Heart right ventricle (tissue), 16 donors: ENCODE measurements around the gene TTC6. TPM values are rescaled to one million over a fixed set of nuclear protein-coding genes. Genes with fewer than 3 reads are reported as not detected.

Experiments
- ATAC-seq, 8 donors: fragments of 200-7000 bp; cut with Tn5 transposase; one replicate each; pipeline ENCODE4 v1.9.1; 2020; ENCODE audit warnings: mild to moderate bottlenecking in 8 of 8, moderate library complexity in 8 of 8, moderate number of reproducible peaks in 1 of 8
- DNase-seq, 2 donors: peaks; one replicate each; pipeline ENCODE4 v3.0.0-alpha.2; 2020
- H3K27ac ChIP-seq, 10 donors: fragments of 200-600 bp; sonication (generic) in 2 of 10; one replicate each; pipeline versions ENCODE4 v1.5.0 to v1.8.0; 2020 to 2022; ENCODE audit warnings: mild to moderate bottlenecking in 3 of 10
- H3K27me3 ChIP-seq, 7 donors: fragments of 200-600 bp; one replicate each; pipeline ENCODE4 v1.8.0; 2021 to 2022; ENCODE audit warnings: mild to moderate bottlenecking in 2 of 7
- H3K36me3 ChIP-seq, 9 donors: fragments of 200-600 bp; sonication (generic) in 1 of 9; one replicate each; pipeline versions ENCODE4 v1.5.0 to v1.8.0; 2020 to 2022; ENCODE audit warnings: mild to moderate bottlenecking in 2 of 9
- H3K4me1 ChIP-seq, 9 donors: fragments of 200-600 bp; sonication (generic) in 1 of 9; one replicate each; pipeline versions ENCODE4 v1.5.0 to v1.8.0; 2020 to 2022; ENCODE audit warnings: mild to moderate bottlenecking in 4 of 9
- H3K4me3 ChIP-seq, 10 donors: fragments of 200-600 bp; sonication (generic) in 2 of 10; one replicate each; pipeline versions ENCODE4 v1.5.0 to v1.8.0; 2020 to 2022; ENCODE audit warnings: mild to moderate bottlenecking in 7 of 10, moderate library complexity in 2 of 10
- H3K9me3 ChIP-seq, 11 donors: fragments of 200-600 bp in 10 of 11; sonication (generic) in 2 of 11; one replicate each; pipeline versions ENCODE4 v1.5.0 to v1.8.0; 2013 to 2022; ENCODE audit warnings: mild to moderate bottlenecking in 2 of 11, control low read depth in 1 of 11, moderate library complexity in 1 of 11
- WGBS, 2 donors: extraction: QIAGEN DNeasy Blood & Tissue Kit; methylation state at CpG; one replicate each; pipeline ENCODE4 v1.1.7; 2013; ENCODE audit warnings: inconsistent platforms in 1 of 2; 5-methylcytosine and 5-hydroxymethylcytosine counted together
- intact Hi-C, 10 donors: fragments of 100-400 bp; cut with DNase I; formaldehyde crosslinking; loops; one replicate each; pipeline versions ENCODE4 v1.11.1 to v1.14.2; 2022
- polyA plus RNA-seq, 2 donors: library from polyadenylated mRNA; stranded (reverse); fragments of 200-250 nt; gene quantifications; one replicate each; pipeline ENCODE4 v1.2.3, GENCODE V29; 2013
- total RNA-seq, 10 donors: library from RNA; stranded (reverse); fragmentation: NEBNext Ultra II Directional in 3 of 10; extraction: Animal tissue kit (Norgen Biotek cat#: 25700) in 3 of 10; gene quantifications; one replicate each; pipeline versions ENCODE4 v1.2.1 to v1.2.4, GENCODE V29; 2021 to 2023
- TF ChIP-seq, protein P1 (sequence below), 9 donors: fragments of 200-600 bp; sonication (generic) in 2 of 9; IDR thresholded peaks; one replicate each; pipeline versions ENCODE4 v1.5.0 to v1.8.0; 2021 to 2022; ENCODE audit warnings: antibody characterized with exemption in 9 of 9, mild to moderate bottlenecking in 5 of 9, moderate library complexity in 1 of 9
- donor health status: Arrhythmogenic right ventricular cardiomyopathy.
- donor health status: ischemic (EF 13 %, LVEDD 7.1; RV severe dilation, severe dysfunction).
- donor health status: healthy with polysubstance abuse.
- donor health status: DM: no; HTN: yes; CAD: no.
- donor health status: DM: no; HTN: no; CAD: no.
- donor health status: ischemic (EF 25% LVEDD 6.9; RV normal size, moderate dysfunction).
- donor health status: ischemic (EF 25% LVEDD 5.7; RV mildly dilated, moderate dysfunction).
- donor health status: healthy.
- donor health status: DM: yes; HTN: yes; CAD: no.
- donor health status: Ischemic cardiomyopathy.
- donor health status: ischemic (EF 35%, LVEDD 5.7; RV mildly dilated, moderate dysfunction).
- donor health status: nonischemic (EF 11% LVEDD 7.7; RV severe dilation, severe dysfunction).
- donor health status: DM: yes; HTN: yes; CAD: no.
- donor health status: PGD.
- donor health status: ischemic (EF 29% LVEDD 5.4; RV normal size, mild dysfunction).
- donor health status: nonischemic (EF 23%, LVEDD 6.1; RV moderate dilation, normal function).

Gene TTC6
- total and polyA plus RNA-seq, 12 donors: not detected

DNA sequence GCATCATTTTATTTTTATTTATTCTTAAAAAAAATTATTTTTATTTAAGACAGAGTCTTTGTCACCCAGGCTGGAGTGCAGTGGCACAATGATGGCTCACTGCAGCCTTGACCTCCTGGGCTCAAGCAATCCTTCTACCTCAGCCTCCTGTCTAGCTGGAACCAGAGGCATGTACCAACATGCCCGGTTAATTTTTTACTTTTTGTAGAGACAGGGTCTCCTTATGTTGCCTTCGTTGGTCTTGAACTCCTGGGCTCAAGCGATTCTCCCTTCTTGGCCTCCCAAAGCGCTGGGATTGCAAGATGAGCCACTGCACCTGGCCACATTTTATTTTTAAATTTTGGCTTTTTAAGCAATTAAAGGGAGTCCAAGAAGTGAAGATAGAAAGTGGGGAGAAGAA is 21.4 kb downstream of the TTC6 start:
- Histone ChIP-seq H3K9me3 (peaks cover 0 to 60% (median 29%) of the 10 kb centered on the region in 11 donors), H3K4me3 (no peak overlapping the region), H3K27me3 (peaks cover 0 to 65% (median 30%) of the 10 kb centered on the region in 7 donors), H3K4me1 (no peaks in the 10 kb centered on the region), H3K27ac (no peak overlapping the region), H3K36me3 (no peaks in the 10 kb centered on the region)
- no peak for DNase-seq
- TF ChIP-seq, protein P1, sequence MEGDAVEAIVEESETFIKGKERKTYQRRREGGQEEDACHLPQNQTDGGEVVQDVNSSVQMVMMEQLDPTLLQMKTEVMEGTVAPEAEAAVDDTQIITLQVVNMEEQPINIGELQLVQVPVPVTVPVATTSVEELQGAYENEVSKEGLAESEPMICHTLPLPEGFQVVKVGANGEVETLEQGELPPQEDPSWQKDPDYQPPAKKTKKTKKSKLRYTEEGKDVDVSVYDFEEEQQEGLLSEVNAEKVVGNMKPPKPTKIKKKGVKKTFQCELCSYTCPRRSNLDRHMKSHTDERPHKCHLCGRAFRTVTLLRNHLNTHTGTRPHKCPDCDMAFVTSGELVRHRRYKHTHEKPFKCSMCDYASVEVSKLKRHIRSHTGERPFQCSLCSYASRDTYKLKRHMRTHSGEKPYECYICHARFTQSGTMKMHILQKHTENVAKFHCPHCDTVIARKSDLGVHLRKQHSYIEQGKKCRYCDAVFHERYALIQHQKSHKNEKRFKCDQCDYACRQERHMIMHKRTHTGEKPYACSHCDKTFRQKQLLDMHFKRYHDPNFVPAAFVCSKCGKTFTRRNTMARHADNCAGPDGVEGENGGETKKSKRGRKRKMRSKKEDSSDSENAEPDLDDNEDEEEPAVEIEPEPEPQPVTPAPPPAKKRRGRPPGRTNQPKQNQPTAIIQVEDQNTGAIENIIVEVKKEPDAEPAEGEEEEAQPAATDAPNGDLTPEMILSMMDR (IDR thresholded peaks at IDR 0.05): no peak
- intact Hi-C loops: no loop called here
- no peak for ATAC-seq
- WGBS, 2 donors: 91 to 92% methylated on average over 4 of the region's 4 CpGs

DNA sequence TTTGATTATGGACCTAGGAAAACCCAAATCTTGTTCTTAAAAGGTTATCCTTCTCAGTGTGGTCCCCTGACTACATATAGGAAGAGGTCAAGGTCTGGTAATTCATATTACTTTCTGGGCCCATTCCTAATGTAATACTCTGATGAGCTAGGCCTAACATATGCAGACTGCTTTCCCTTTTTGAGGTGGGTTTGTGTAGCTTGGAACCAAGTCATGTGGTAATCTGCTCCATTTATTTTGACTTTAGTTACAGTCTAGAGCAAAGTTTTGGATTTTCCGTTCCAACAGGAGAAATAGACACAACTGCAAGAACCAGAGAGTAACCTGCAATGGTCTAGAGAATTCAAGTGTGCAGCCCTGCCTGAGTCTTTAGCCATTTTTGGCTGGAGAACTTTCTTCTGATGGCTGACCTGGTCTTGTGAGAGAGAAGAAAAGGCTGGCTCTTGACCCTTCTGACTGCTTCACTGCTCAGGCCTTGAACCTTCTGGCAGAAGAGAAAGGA is 22.5 kb downstream of the TTC6 start:
- 88 to 90% methylated on average over 1 of the region's 1 CpG for WGBS, 2 donors
- H3K27ac ChIP-seq: no peak overlapping the region
- H3K4me3 ChIP-seq: no peak overlapping the region
- intact Hi-C loops: no loop called here
- ATAC-seq (no peak), DNase-seq (no peak)
- TF ChIP-seq, protein P1 (IDR thresholded peaks at IDR 0.05): no peak
- H3K27me3 ChIP-seq: peaks cover 7 to 65% (median 33%) of the 10 kb centered on the region in 7 donors
- H3K36me3 ChIP-seq: no peaks in the 10 kb centered on the region
- peaks cover 0 to 8% (median 0%) of the 10 kb centered on the region in 9 donors for H3K4me1 ChIP-seq
- H3K9me3 ChIP-seq: peaks cover 0 to 54% (median 22%) of the 10 kb centered on the region in 11 donors

DNA sequence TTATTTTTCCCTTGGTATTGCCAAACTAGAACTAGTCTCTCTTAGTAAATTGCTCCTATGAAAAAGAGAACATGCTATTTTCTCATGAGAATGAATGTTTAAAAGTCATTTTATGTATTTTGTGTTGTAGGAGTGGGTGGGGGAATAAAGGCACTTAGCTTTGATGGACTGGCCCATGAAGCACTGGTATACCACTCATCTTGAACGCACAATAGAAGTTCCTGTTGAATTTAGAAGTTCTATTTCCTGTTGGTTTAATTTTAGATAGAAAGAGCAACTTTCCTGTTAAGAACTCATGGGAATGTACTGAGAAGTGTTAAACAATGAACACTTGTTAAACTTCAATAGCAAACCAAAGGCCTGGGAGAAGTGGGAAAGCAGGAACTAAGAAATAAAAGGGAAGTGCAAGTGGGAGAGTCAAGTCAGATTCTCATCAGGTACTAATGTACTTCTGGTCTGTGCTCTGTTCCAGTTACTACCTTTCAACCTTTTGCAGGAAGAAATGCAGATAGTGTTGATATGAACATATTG is 23.1 kb downstream of the TTC6 start:
- DNase-seq (no peak), ATAC-seq (no peak)
- Histone ChIP-seq H3K36me3 (no peaks in the 10 kb centered on the region), H3K4me3 (no peak overlapping the region), H3K27ac (no peak overlapping the region), H3K9me3 (peaks cover 0 to 49% (median 22%) of the 10 kb centered on the region in 11 donors), H3K4me1 (peaks cover 0 to 8% (median 0%) of the 10 kb centered on the region in 9 donors), H3K27me3 (peaks cover 7 to 65% (median 37%) of the 10 kb centered on the region in 7 donors)
- 58 to 65% methylated on average over 1 of the region's 1 CpG for WGBS, 2 donors
- intact Hi-C loops: no loop called here
- TF ChIP-seq, protein P1 (IDR thresholded peaks at IDR 0.05): no peak

DNA sequence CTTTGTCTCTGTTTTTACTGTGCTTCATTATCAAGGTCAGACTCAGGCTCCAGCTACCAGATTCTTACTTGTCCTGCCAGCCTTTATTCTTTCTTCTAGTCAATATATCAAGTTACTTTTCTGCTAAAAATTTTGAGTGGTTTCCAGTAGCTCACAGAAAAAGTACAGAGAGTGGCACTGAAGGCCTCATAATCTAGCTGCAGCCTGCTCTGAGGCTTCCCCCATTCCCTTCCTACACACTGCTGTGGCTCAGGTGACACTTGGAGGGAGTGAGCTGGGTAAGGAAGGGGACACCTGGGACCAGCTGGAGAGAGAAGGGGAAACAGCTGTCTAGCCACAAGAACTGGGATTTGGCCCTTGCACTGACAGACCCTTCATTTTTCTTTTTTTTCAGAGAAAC is 25.4 kb downstream of the TTC6 start:
- H3K36me3 ChIP-seq: no peaks in the 10 kb centered on the region
- H3K9me3 ChIP-seq: peaks cover 0 to 26% (median 10%) of the 10 kb centered on the region in 11 donors
- H3K27me3 ChIP-seq: peaks cover 7 to 70% (median 52%) of the 10 kb centered on the region in 7 donors
- TF ChIP-seq, protein P1 (IDR thresholded peaks at IDR 0.05): no peak
- H3K4me1 ChIP-seq: peaks cover 0 to 8% (median 0%) of the 10 kb centered on the region in 9 donors
- ATAC-seq: no peak
- intact Hi-C loops: no loop called here
- H3K27ac ChIP-seq: no peak overlapping the region
- H3K4me3 ChIP-seq: no peak overlapping the region
- DNase-seq: no peak
